ENCODE results near the gene LRRC3C.

- TF ChIP-seq, protein P1, sequence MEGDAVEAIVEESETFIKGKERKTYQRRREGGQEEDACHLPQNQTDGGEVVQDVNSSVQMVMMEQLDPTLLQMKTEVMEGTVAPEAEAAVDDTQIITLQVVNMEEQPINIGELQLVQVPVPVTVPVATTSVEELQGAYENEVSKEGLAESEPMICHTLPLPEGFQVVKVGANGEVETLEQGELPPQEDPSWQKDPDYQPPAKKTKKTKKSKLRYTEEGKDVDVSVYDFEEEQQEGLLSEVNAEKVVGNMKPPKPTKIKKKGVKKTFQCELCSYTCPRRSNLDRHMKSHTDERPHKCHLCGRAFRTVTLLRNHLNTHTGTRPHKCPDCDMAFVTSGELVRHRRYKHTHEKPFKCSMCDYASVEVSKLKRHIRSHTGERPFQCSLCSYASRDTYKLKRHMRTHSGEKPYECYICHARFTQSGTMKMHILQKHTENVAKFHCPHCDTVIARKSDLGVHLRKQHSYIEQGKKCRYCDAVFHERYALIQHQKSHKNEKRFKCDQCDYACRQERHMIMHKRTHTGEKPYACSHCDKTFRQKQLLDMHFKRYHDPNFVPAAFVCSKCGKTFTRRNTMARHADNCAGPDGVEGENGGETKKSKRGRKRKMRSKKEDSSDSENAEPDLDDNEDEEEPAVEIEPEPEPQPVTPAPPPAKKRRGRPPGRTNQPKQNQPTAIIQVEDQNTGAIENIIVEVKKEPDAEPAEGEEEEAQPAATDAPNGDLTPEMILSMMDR (IDR thresholded peaks at IDR 0.05; ENCODE audit: poor library complexity, severe bottlenecking), result no peak
- TF ChIP-seq SMC3 (conservative IDR thresholded peaks at IDR 0.05; ENCODE audit: poor library complexity) (no peak), EP300 (conservative IDR thresholded peaks at IDR 0.05; ENCODE audit: poor library complexity, severe bottlenecking) (no peak)
These were observed 23.4 kb downstream of the LRRC3C start for GRCh38 chr17:39950871-39951348.

All from neural cell (in vitro differentiated cells).